LNCaP clone FGC (cell line): Measurements from ENCODE around the gene LTBP3.
"Not testable (repeated sequence)": the region's sequence is repeated elsewhere in the genome, so short reads cannot be mapped to it uniquely, and the experiment has no call there.

Source experiments
- DNase-seq: peaks from one replicate; pipeline ENCODE4 v3.0.0-alpha.2; 2011; ENCODE audit warnings: low read depth
- H3K4me3 ChIP-seq: 2 replicates; pipeline ENCODE4 v1.5.1; 2011; ENCODE audit warnings: mild to moderate bottlenecking, low read depth, low read length, control low read depth
- TF ChIP-seq, protein P1 (sequence below): IDR thresholded peaks from 2 replicates; pipeline ENCODE4 v1.5.1; 2012; ENCODE audit warnings: mild to moderate bottlenecking; ENCODE audit not compliant: control insufficient read depth, insufficient read depth; ENCODE audit errors: extremely low read depth

Gene LTBP3

GRCh38 chr11:65529475-65530156 lies 28.5 kb downstream of the LTBP3 start:
- TF ChIP-seq, protein P1, sequence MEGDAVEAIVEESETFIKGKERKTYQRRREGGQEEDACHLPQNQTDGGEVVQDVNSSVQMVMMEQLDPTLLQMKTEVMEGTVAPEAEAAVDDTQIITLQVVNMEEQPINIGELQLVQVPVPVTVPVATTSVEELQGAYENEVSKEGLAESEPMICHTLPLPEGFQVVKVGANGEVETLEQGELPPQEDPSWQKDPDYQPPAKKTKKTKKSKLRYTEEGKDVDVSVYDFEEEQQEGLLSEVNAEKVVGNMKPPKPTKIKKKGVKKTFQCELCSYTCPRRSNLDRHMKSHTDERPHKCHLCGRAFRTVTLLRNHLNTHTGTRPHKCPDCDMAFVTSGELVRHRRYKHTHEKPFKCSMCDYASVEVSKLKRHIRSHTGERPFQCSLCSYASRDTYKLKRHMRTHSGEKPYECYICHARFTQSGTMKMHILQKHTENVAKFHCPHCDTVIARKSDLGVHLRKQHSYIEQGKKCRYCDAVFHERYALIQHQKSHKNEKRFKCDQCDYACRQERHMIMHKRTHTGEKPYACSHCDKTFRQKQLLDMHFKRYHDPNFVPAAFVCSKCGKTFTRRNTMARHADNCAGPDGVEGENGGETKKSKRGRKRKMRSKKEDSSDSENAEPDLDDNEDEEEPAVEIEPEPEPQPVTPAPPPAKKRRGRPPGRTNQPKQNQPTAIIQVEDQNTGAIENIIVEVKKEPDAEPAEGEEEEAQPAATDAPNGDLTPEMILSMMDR = no peak
- no peak for DNase-seq
- H3K4me3 ChIP-seq = no peak overlapping the region

DNA sequence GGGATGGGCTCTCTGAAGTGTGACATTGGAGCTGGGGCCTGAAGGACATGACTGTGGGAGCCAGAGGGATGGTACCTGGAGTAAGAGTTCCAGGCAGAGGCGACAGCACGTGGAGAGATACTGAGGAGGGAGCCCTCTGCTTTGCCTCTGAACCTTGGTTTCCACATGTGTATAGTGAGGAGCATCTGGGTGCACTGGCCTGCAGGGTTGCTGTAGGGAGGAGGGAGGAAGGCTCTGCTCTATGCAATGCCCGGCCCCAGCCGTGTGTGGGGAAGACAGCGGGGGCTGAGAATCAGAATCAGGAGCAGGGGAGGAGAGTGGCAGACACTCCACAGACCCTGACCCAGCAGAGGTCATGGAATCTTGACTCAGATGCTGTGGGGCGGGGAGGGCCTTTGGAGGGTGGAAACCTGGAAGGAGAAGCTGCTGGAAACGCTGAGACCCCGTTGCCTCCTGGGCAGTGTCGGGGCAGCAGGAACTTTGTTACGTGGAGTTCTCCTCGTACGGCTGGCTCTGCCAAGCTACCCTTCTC lies 29.3 kb downstream of the LTBP3 start:
- no peak overlapping the region for H3K4me3 ChIP-seq
- TF ChIP-seq, protein P1 = no peak
- no peak for DNase-seq

DNA sequence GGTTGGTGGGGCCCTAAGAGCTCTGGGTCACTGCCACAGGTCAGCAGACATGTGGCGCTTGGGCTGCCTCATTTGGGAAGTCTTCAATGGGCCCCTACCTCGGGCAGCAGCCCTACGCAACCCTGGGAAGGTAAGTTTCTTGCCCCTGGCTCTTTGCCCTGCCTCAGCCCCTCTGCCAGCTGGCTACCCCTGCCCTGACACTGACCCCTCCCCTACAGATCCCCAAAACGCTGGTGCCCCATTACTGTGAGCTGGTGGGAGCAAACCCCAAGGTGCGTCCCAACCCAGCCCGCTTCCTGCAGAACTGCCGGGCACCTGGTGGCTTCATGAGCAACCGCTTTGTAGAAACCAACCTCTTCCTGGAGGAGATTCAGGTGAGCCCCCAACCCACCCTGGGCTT lies 31.4 kb downstream of the LTBP3 start:
- TF ChIP-seq, protein P1 = no peak
- H3K4me3 ChIP-seq = no peak overlapping the region
- DNase-seq = no peak

DNA sequence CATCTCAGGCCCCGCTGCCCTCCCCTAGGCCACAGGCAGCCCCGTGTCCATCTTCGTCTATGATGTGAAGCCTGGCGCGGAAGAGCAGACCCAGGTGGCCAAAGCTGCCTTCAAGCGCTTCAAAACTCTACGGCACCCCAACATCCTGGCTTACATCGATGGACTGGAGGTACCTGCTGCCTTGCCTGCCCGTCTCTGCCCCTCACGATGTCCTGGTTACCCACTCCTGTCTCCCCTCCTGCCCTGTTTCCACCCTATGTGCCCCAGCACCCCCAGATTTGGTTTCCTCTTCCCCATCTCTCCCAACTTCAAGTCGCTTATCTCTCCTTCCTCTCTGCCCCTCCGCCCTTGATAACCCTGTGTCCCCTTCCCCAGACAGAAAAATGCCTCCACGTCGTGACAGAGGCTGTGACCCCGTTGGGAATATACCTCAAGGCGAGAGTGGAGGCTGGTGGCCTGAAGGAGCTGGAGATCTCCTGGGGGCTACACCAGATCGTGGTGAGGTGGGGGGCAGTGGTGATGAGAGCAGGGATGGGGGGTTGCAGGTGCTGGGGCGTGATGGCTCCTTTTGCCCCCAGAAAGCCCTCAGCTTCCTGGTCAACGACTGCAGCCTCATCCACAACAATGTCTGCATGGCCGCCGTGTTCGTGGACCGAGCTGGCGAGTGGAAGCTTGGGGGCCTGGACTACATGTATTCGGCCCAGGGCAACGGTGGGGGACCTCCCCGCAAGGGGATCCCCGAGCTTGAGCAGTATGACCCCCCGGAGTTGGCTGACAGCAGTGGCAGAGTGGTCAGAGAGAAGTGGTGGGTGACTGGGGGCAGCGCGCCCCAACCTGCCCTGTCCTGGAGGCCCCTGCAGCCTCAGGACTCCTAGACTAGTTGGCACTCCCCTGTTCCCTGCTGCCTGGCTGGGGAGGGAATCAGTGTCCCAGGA lies 32.3 kb downstream of the LTBP3 start:
- TF ChIP-seq, protein P1 = no peak
- peak overlapping the region; percentile 94 for H3K4me3 ChIP-seq
- DNase-seq = no peak

DNA sequence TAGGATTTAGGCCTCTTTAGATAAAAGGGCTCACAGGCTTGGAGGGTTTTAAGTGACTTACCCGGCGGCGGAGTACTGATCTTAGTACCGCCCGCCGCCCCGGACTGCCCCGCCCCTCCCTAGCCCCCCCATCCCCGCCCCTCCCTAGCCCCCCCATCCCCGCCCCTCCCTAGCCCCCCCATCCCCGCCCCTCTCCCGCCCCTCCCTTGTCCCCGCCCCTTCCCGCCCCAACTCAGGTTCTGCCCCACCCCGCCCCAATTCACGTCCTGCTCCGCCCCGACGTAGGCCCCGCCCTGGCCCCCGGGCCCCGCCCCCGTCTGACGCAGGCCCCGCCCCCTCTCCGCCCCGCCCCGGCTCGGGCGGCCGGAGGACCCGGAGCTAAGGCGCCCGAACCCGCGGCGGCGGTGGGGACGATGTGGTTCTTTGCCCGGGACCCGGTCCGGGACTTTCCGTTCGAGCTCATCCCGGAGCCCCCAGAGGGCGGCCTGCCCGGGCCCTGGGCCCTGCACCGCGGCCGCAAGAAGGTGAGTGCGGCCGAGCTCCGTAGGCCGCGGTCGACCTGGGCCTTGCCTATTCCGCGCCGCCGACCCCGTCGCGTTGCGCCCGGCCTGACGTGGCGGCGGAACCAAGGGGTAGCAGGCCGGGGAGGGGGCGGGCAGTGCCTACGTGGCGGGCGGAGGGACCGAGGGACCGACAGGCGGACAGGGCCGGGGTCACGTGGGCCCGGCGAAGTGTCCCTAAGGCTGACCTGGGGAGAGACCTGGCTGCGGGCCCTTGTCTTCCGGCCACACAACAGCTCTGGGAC lies 33.2 kb downstream of the LTBP3 start, which contains the start of gene SCYL1:
Gene SCYL1, plus strand, starts transcription at position 343 of the 805 bp plus-strand sequence. Its CDS starts 71 bp downstream, at position 414.
- TF ChIP-seq, protein P1 = no peak
- DNase-seq = no peak
- peak within 1 kb of the TSS; percentile 94 for H3K4me3 ChIP-seq

- no peak overlapping the region for H3K4me3 ChIP-seq
- no peak for DNase-seq
- TF ChIP-seq, protein P1 = no peak
Observed at GRCh38 chr11:65524014-65524740, 34.0 kb downstream of the LTBP3 start.

DNA sequence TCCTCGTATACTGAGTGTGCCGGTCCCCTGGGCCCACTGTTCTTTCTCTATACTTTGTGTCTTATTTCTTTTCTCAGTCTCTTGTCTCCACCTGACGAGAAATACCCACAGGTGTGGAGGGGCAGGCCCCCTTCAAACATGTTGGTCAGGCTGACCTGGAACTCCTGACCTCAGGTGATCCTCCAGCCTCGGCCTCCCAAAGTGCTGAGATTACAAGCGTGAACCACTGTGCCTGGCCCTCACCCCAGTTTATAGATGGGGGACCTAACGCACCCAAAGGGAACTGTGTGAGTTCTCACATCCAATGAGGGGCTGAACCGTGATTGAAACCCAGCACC lies 34.6 kb downstream of the LTBP3 start:
- DNase-seq, H3K4me3 ChIP-seq: not testable (repeated sequence)

- H3K4me3 ChIP-seq, DNase-seq: not testable (repeated sequence)
Observed at GRCh38 chr11:65522718-65523630, 35.2 kb downstream of the LTBP3 start.
